Esophagus (tissue), 2 donors: ENCODE measurements around the gene ZSCAN5A. TPM values are rescaled to one million over a fixed set of nuclear protein-coding genes. Genes with fewer than 3 reads are reported as not detected.
"Not testable (repeated sequence)": the region's sequence is repeated elsewhere in the genome, so short reads cannot be mapped to it uniquely, and the experiment has no call there.

ENCODE experiments used
- H3K27ac ChIP-seq, 2 donors: one replicate each; pipeline ENCODE4 v1.5.1; 2013; ENCODE audit warnings: low read depth in 2 of 2, mild to moderate bottlenecking in 2 of 2, inconsistent platforms in 1 of 2, low read length in 1 of 2, moderate library complexity in 1 of 2
- H3K27me3 ChIP-seq, 2 donors: one replicate each; pipeline ENCODE4 v1.6.1; 2013; ENCODE audit warnings: low read length in 2 of 2, control low read depth in 1 of 2, mild to moderate bottlenecking in 1 of 2; ENCODE audit not compliant: insufficient read depth in 2 of 2, control insufficient read depth in 1 of 2
- H3K36me3 ChIP-seq, 2 donors: one replicate each; pipeline ENCODE4 v1.6.1; 2013; ENCODE audit warnings: low read length in 1 of 2; ENCODE audit not compliant: control insufficient read depth in 2 of 2, insufficient read depth in 2 of 2
- H3K4me1 ChIP-seq, 2 donors: one replicate each; pipeline ENCODE4 v1.6.1; 2013; ENCODE audit warnings: low read length in 1 of 2; ENCODE audit not compliant: control insufficient read depth in 2 of 2, insufficient read depth in 2 of 2
- H3K4me3 ChIP-seq, 2 donors: one replicate each; pipeline ENCODE4 v1.5.1; 2013; ENCODE audit warnings: low read length in 2 of 2, mild to moderate bottlenecking in 2 of 2, low read depth in 1 of 2, moderate library complexity in 1 of 2
- H3K9me3 ChIP-seq, 2 donors: one replicate each; pipeline ENCODE4 v1.6.1; 2013; ENCODE audit warnings: mild to moderate bottlenecking in 2 of 2, low read depth in 1 of 2, low read length in 1 of 2, moderate library complexity in 1 of 2; ENCODE audit not compliant: control insufficient read depth in 2 of 2, insufficient read depth in 1 of 2
- WGBS, 2 donors: extraction: QIAGEN DNeasy Blood & Tissue Kit; methylation state at CpG; one replicate each; pipeline ENCODE4 v1.1.7; 2013; 5-methylcytosine and 5-hydroxymethylcytosine counted together
- polyA plus RNA-seq, 2 donors: library from polyadenylated mRNA; stranded (reverse); fragments of 200-250 nt; gene quantifications; one replicate each; pipeline ENCODE4 v1.2.3, GENCODE V29; 2013
- donor health status: healthy with polysubstance abuse.
- donor health status: Bipolar disorder and iron deficiency.

The ZSCAN5A gene
- polyA plus RNA-seq, 2 donors, result 3.8 to 3.9 TPM

DNA sequence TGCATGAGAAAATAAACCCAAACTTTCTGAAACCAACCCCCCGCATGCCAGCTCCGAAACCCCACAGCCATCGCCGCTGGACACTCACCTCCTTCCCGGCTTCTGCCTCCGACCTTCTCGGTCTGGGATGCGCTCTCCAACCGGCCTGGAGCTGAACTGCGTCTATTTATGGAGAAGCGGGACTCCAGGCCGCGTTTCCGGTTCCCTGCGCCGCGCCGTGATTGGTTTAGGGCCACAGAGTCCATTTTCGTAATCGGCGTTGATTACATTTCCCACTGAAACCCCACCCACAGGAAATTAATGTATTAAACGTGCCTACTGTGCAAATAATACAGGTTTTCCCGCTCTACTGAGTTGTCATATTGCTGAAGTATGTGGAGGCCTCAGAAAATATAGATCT lies 117.0 kb downstream of the ZSCAN5A start, which contains the start of gene ZSCAN5B:
ZSCAN5B (minus strand) TSS at position 138 of the 400 bp plus-strand sequence. CDS start 4,731 bp downstream, outside the sequence.
- H3K9me3 ChIP-seq, H3K27me3 ChIP-seq, H3K36me3 ChIP-seq, H3K4me1 ChIP-seq, H3K27ac ChIP-seq, H3K4me3 ChIP-seq: not testable (repeated sequence)
- WGBS, 2 donors, result 86 to 91% methylated on average over 23 of the region's 23 CpGs

DNA sequence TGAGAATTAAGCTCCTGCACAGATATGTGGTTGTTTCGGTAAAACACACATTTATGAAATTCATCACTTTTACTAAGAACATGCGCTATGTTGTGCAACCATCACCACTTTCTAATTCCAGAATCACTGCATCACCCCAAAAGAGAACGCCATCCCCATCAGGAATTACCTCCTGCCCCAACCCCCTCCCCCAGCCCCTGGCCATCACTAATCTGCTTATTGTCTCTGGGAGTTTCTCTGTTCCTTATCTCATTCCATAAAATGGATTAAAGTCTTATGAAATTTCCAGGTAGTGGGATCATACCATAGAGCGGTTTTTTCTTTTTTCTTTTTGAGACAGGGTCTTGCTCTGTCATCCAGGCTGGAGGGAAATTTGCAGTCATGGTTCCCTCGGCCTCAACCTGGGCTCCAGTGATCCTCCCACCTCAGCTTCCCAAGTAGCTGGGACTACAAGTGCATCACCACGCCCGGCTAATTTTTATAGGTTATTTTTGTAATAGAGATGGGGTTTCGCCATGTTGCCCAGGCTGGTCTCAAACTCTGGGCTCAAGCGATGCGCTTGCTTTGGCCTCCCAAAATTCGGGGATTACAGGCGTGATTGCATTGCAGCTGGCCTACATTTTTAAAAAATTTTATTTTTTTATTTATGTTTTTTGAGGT lies 120.5 kb downstream of the ZSCAN5A start:
- no peak overlapping the region for H3K4me3 ChIP-seq
- peaks cover 0 to 2% of the 10 kb centered on the region in 2 donors for H3K4me1 ChIP-seq
- H3K36me3 ChIP-seq, result no peaks in the 10 kb centered on the region
- no peak overlapping the region for H3K27ac ChIP-seq
- WGBS, 2 donors, result 89 to 91% methylated on average over 12 of the region's 12 CpGs
- H3K27me3 ChIP-seq, result no peaks in the 10 kb centered on the region
- no peaks in the 10 kb centered on the region for H3K9me3 ChIP-seq

DNA sequence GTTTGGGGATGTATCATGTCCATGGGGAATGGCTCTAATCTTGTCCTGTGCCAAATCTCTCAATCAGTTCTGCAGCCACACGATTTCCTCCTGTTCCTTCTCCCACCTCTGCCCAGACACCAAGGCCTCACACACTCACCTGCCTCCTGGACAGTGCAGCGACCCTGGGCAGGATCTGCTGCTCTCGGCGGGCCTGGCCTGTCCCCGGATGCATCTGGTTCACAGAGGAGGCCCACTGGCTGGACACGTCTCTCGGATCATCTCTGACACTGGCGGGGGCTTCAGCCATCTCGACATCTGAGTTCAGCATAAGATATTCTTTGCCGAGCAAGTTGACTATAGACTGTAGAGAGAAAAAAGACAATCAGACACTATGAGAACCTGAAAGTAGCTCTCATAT lies 122.9 kb downstream of the ZSCAN5A start:
- H3K4me3 ChIP-seq, result no peak overlapping the region
- H3K9me3 ChIP-seq, result no peaks in the 10 kb centered on the region
- peaks cover 0 to 2% of the 10 kb centered on the region in 2 donors for H3K4me1 ChIP-seq
- H3K27ac ChIP-seq, result no peak overlapping the region
- no peaks in the 10 kb centered on the region for H3K27me3 ChIP-seq
- WGBS, 2 donors, result 84 to 85% methylated on average over 10 of the region's 10 CpGs
- no peaks in the 10 kb centered on the region for H3K36me3 ChIP-seq

- 70 to 78% methylated on average over 7 of the region's 7 CpGs for WGBS, 2 donors
These were observed 123.5 kb downstream of the ZSCAN5A start for GRCh38 chr19:56191115-56191514.

GRCh38 chr19:56189785-56190184 lies 124.9 kb downstream of the ZSCAN5A start:
- no peak overlapping the region for H3K27ac ChIP-seq
- peaks cover 0 to 2% of the 10 kb centered on the region in 2 donors for H3K4me1 ChIP-seq
- H3K4me3 ChIP-seq, result no peak overlapping the region
- H3K36me3 ChIP-seq, result no peaks in the 10 kb centered on the region
- no peaks in the 10 kb centered on the region for H3K9me3 ChIP-seq
- H3K27me3 ChIP-seq, result no peaks in the 10 kb centered on the region
- WGBS, 2 donors, result 73 to 76% methylated on average over 17 of the region's 17 CpGs

More at GRCh38 chr19:56191115-56191514, 123.5 kb downstream of the ZSCAN5A start:
- Histone ChIP-seq H3K27me3 (no peaks in the 10 kb centered on the region), H3K4me3 (no peak overlapping the region), H3K4me1 (peaks cover 0 to 2% of the 10 kb centered on the region in 2 donors), H3K27ac (no peak overlapping the region), H3K36me3 (no peaks in the 10 kb centered on the region), H3K9me3 (no peaks in the 10 kb centered on the region)

DNA sequence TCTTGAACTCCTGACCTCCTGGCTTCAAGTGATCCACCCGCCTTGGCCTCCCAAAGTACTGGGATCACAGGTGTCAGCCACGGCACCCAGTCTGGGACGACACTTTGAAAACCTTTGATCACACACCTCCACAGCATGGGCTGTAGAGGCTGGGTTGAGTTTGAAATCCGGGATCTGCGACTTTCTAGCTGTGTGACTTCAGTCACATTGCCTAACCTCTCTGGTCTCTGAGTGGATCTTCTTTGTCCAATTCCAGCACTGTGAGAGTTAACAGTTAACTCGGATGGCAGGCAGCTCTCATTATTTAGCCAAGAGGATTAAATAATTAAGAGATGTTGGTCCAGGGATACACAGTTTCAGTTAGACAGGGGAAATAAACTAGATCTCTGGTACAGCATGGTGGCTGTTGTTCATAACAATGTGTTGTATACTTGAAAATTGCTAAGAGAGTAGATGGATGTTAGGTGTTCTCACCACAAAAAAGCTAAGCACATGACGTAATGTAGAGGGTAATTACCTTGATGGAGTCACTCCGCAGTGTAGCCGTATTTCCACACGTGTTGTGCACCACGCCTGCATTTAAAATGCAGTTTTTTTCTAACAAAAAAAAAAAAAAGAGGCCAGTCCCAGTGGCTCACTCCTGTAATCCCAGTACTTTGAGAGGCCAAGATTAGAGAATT lies 136.9 kb downstream of the ZSCAN5A start:
- H3K27me3 ChIP-seq, result peaks cover 0 to 3% of the 10 kb centered on the region in 2 donors
- 51 to 59% methylated on average over 11 of the region's 11 CpGs for WGBS, 2 donors
- no peaks in the 10 kb centered on the region for H3K36me3 ChIP-seq
- no peak overlapping the region for H3K4me3 ChIP-seq
- H3K4me1 ChIP-seq, result no peaks in the 10 kb centered on the region
- no peak overlapping the region for H3K27ac ChIP-seq
- no peaks in the 10 kb centered on the region for H3K9me3 ChIP-seq

- Histone ChIP-seq H3K27ac (no peak overlapping the region), H3K36me3 (no peaks in the 10 kb centered on the region), H3K4me3 (no peak overlapping the region), H3K9me3 (no peaks in the 10 kb centered on the region), H3K4me1 (no peaks in the 10 kb centered on the region), H3K27me3 (peaks cover 0 to 3% of the 10 kb centered on the region in 2 donors)
- WGBS, 2 donors, result 75 to 78% methylated on average over 18 of the region's 18 CpGs
These were observed 137.8 kb downstream of the ZSCAN5A start for GRCh38 chr19:56176881-56177280.

DNA sequence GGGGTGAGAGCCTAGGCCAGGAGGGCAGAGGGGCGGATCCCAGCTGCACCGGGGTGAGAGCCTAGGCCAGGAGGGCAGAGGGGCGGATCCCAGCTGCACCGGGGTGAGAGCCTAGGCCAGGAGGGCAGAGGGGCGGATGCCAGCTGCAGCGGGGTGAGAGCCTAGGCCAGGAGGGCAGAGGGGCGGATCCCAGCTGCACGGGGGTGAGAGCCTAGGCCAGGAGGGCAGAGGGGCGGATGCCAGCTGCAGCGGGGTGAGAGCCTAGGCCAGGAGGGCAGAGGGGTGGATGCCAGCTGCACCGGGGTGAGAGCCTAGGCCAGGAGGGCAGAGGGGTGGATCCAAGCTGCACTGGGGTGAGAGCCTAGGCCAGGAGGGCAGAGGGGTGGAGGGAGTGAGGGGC lies 138.3 kb downstream of the ZSCAN5A start:
- WGBS, 2 donors, result 69 to 73% methylated on average over 3 to 11 of the region's 11 CpGs
- H3K9me3 ChIP-seq, H3K27ac ChIP-seq, H3K4me1 ChIP-seq, H3K36me3 ChIP-seq, H3K4me3 ChIP-seq, H3K27me3 ChIP-seq: not testable (repeated sequence)

DNA sequence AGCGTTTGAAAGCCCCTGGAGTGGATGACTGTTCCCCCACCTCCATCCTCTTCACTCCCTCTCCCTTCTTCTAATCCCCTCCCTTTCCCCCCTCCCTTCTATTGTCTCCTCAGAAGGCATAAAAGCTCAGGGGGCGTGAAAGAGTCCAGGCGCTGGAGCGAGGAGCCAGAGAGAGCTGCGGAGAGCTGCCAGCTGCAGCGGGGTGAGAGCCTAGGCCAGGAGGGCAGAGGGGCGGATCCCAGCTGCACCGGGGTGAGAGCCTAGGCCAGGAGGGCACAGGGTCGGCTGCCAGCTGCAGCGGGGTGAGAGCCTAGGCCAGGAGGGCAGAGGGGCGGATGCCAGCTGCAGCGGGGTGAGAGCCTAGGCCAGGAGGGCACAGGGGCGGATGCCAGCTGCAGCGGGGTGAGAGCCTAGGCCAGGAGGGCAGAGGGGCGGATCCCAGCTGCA lies 138.8 kb downstream of the ZSCAN5A start, which contains the start of gene GALP:
GALP (plus strand) TSS at position 148 of the 447 bp plus-strand sequence. CDS start 1,101 bp downstream, outside the sequence.
- WGBS, 2 donors, result 45 to 49% methylated on average over 13 to 15 of the region's 15 CpGs
- not testable (repeated sequence) for H3K9me3 ChIP-seq, H3K4me1 ChIP-seq

More for the DNA sequence above, 138.8 kb downstream of the ZSCAN5A start, which contains the start of gene GALP:
- H3K27ac ChIP-seq, H3K36me3 ChIP-seq, H3K27me3 ChIP-seq, H3K4me3 ChIP-seq: not testable (repeated sequence)
